Activated CD4-positive, CD25-positive, alpha-beta regulatory T cell treated with anti-CD3 and anti-CD28 coated beads, Interleukin-2, amount 50 U/mL, for 24 hours (primary cell): ENCODE results near the gene LILRB4.
"Not testable (repeated sequence)": the region's sequence is repeated elsewhere in the genome, so short reads cannot be mapped to it uniquely, and the experiment has no call there.

Source experiments
- ATAC-seq, 2 donors: fragments of 150-1000 bp; cut with Tn5 transposase; one replicate each; pipeline ENCODE4 v1.10.0; 2021; ENCODE audit warnings: mild to moderate bottlenecking in 1 of 2, moderate library complexity in 1 of 2

LILRB4 gene

DNA sequence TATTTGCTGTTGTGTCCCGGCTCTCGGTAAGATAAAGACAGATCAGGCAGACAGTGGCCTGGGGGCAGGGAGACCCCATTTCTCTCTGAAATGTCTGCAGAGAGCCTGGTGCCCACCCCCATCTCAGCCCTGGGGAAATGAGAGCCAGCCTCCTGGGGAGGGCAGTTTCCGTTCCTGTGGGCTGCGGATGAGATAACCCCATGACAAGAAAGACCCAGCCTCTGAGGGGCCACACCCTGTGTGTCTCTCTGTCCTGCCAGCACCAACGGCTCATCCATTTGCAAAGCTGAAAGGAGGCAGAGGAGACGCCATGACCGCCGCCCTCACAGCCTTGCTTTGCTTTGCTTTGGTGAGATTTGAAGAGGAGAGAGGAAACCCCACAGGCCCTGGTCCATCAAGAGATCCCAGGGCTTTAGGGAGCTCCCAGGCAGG is 33.3 kb downstream of the LILRB4 start:
- no peak for ATAC-seq

- no peak for ATAC-seq
Measured at GRCh38 chr19:54696766-54697165, 34.0 kb downstream of the LILRB4 start.

- not testable (repeated sequence) for ATAC-seq
Measured at GRCh38 chr19:54697716-54698115, 34.9 kb downstream of the LILRB4 start.

DNA sequence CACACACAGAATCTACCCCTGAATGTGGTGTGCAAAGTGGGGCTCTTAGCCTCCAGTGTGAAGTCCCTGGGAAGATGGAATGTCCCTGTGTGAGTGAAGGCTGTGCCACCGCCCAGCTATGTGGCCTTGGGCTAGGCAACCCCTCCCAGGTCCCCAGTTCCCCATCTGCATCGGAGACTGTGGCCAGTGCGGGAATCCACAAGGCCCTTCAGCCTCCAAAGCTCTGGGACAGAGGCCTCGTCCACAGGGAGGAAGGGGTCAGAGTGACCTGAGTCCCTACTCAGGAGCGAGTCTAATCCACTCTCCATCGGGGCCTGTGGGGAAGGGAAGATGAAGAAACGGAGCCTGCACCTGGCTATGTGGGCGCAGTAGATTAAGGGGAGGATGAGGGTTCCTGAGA is 42.1 kb downstream of the LILRB4 start:
- ATAC-seq, result no peak

GRCh38 chr19:54707962-54708361 is 45.2 kb downstream of the LILRB4 start:
- peak in 1 of 2 donors; percentile 48 for ATAC-seq

- no peak for ATAC-seq
Measured at GRCh38 chr19:54708781-54709180, 46.0 kb downstream of the LILRB4 start.

GRCh38 chr19:54709212-54709948 is 46.6 kb downstream of the LILRB4 start:
- no peak for ATAC-seq

DNA sequence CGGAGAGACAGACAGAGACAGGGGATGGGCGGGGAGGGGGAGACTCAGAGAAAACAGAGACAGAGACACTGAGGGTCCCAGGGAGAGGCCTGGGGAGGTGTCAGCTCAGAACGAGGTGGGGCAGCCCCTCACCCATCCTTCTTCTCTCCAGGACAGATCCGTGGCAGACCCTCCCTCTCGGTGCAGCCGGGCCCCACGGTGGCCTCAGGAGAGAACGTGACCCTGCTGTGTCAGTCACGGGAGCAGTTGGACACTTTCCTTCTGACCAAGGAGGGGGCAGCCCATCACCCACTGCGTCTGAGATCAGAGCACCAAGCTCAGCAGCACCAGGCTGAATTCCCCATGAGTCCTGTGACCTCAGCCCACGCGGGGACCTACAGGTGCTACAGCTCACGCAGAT is 47.2 kb downstream of the LILRB4 start:
- not testable (repeated sequence) for ATAC-seq
